HG03354 (cell line): ENCODE measurements around the gene PITX1.

Experiments
- ATAC-seq: cut with Tn5 transposase; IDR thresholded peaks from one replicate; pipeline ENCODE4 v1.9.1; 2021; ENCODE audit warnings: mild to moderate bottlenecking; ENCODE audit not compliant: unreplicated experiment, poor library complexity, severe bottlenecking

Gene PITX1

GRCh38 chr5:135046661-135047346, 12.8 kb upstream of the PITX1 start:
- ATAC-seq: no peak

GRCh38 chr5:135045488-135045887, 11.5 kb upstream of the PITX1 start:
- no peak for ATAC-seq

GRCh38 chr5:135042595-135042994, 8.6 kb upstream of the PITX1 start:
- ATAC-seq: no peak

GRCh38 chr5:135041726-135042125, 7.7 kb upstream of the PITX1 start:
- ATAC-seq: no peak

GRCh38 chr5:135041145-135041587, 7.1 kb upstream of the PITX1 start:
- no peak for ATAC-seq

GRCh38 chr5:135040333-135041144, 6.5 kb upstream of the PITX1 start:
- no peak for ATAC-seq

GRCh38 chr5:135040034-135040332, 6.0 kb upstream of the PITX1 start:
- ATAC-seq: no peak

- ATAC-seq: no peak
Measured at GRCh38 chr5:135039271-135040033, 5.4 kb upstream of the PITX1 start.

GRCh38 chr5:135038813-135039270, 4.8 kb upstream of the PITX1 start:
- no peak for ATAC-seq

GRCh38 chr5:135038205-135038812, 4.3 kb upstream of the PITX1 start:
- no peak for ATAC-seq

GRCh38 chr5:135037519-135038204, 3.6 kb upstream of the PITX1 start:
- no peak for ATAC-seq

- ATAC-seq: no peak
Measured at GRCh38 chr5:135036405-135036804, 2.4 kb upstream of the PITX1 start.

- no peak for ATAC-seq
Measured at GRCh38 chr5:135035678-135036030, 1.6 kb upstream of the PITX1 start.

GRCh38 chr5:135034963-135035677, 1.1 kb upstream of the PITX1 start:
- ATAC-seq: no peak

GRCh38 chr5:135034236-135034962, 371 bp upstream of the PITX1 start:
- ATAC-seq: no peak

GRCh38 chr5:135032999-135033861, 798 bp downstream of the PITX1 start:
- no peak for ATAC-seq

- no peak for ATAC-seq
Measured at GRCh38 chr5:135032695-135032998, 1.4 kb downstream of the PITX1 start.
